Loucy (cell line): ENCODE measurements around the gene IRF1.

ENCODE experiments used
- EZH2phosphoT487 ChIP-seq: fragments of 200-600 bp; IDR thresholded peaks from 2 replicates; pipeline ENCODE4 v1.6.1; 2018; ENCODE audit warnings: antibody characterized with exemption, mild to moderate bottlenecking, moderate library complexity, borderline replicate concordance
- TF ChIP-seq, protein P1 (sequence below): fragments of 200-600 bp; sonication (generic); conservative IDR thresholded peaks from 2 replicates; pipeline ENCODE4 v1.5.1; 2014; ENCODE audit warnings: mild to moderate bottlenecking, antibody characterized with exemption, low read length

DNA sequence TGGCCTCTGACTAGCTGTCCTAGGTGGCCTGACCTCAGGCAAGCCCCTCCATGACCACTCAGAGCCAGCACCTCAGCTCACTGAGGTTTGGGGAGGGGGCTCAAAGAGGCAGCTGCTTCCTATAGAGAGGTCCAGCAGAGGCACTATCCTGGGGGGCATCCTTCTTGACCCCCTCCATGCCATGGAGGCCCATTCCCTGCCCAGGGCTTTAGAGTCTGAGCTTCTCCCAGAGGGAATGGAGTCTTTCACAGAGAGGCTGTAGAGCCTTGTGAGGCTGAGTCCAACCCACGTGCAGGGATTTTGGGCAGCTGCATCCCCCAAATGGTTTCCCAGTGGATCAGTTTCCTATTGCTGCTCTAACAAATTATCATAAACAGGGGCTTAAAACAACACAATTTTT lies 16.9 kb downstream of the IRF1 start:
- TF ChIP-seq, protein P1, sequence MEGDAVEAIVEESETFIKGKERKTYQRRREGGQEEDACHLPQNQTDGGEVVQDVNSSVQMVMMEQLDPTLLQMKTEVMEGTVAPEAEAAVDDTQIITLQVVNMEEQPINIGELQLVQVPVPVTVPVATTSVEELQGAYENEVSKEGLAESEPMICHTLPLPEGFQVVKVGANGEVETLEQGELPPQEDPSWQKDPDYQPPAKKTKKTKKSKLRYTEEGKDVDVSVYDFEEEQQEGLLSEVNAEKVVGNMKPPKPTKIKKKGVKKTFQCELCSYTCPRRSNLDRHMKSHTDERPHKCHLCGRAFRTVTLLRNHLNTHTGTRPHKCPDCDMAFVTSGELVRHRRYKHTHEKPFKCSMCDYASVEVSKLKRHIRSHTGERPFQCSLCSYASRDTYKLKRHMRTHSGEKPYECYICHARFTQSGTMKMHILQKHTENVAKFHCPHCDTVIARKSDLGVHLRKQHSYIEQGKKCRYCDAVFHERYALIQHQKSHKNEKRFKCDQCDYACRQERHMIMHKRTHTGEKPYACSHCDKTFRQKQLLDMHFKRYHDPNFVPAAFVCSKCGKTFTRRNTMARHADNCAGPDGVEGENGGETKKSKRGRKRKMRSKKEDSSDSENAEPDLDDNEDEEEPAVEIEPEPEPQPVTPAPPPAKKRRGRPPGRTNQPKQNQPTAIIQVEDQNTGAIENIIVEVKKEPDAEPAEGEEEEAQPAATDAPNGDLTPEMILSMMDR: no peak
- no peak for TF ChIP-seq EZH2phosphoT487
